Aorta (tissue), 5 donors: ENCODE measurements around the gene HMSD. TPM values are rescaled to one million over a fixed set of nuclear protein-coding genes. Genes with fewer than 3 reads are reported as not detected.
"Not testable (repeated sequence)": the region's sequence is repeated elsewhere in the genome, so short reads cannot be mapped to it uniquely, and the experiment has no call there.

Experiments used
- ATAC-seq: fragments of 200-7000 bp; cut with Tn5 transposase; one replicate; pipeline ENCODE4 v1.9.1; 2022; ENCODE audit warnings: moderate library complexity; ENCODE audit not compliant: low FRiP score
- DNase-seq, 2 donors: peaks; one replicate each; pipeline ENCODE4 v3.0.0-alpha.2; 2020
- H3K27ac ChIP-seq, 2 donors: one replicate each; pipeline ENCODE4 v1.5.1; 2013; ENCODE audit warnings: low read length in 2 of 2, mild to moderate bottlenecking in 2 of 2, moderate library complexity in 2 of 2, control low read depth in 1 of 2, inconsistent platforms in 1 of 2, low read depth in 1 of 2
- H3K27me3 ChIP-seq, 2 donors: one replicate each; pipeline ENCODE4 v1.6.1; 2013; ENCODE audit warnings: control low read depth in 1 of 2, low read length in 1 of 2, mild to moderate bottlenecking in 1 of 2, moderate library complexity in 1 of 2; ENCODE audit not compliant: insufficient read depth in 2 of 2, control insufficient read depth in 1 of 2
- H3K36me3 ChIP-seq, 2 donors: one replicate each; pipeline ENCODE4 v1.6.1; 2013; ENCODE audit warnings: control low read depth in 1 of 2, low read length in 1 of 2, mild to moderate bottlenecking in 1 of 2; ENCODE audit not compliant: insufficient read depth in 2 of 2, control insufficient read depth in 1 of 2
- H3K4me1 ChIP-seq, 2 donors: one replicate each; pipeline ENCODE4 v1.6.1; 2013; ENCODE audit warnings: low read length in 2 of 2, control low read depth in 1 of 2, mild to moderate bottlenecking in 1 of 2, moderate library complexity in 1 of 2; ENCODE audit not compliant: insufficient read depth in 2 of 2, control insufficient read depth in 1 of 2
- H3K4me3 ChIP-seq, 2 donors: one replicate each; pipeline ENCODE4 v1.5.1; 2013; ENCODE audit warnings: low read length in 2 of 2, control low read depth in 1 of 2, mild to moderate bottlenecking in 1 of 2
- H3K9me3 ChIP-seq: one replicate; pipeline ENCODE4 v1.6.1; 2013; ENCODE audit warnings: mild to moderate bottlenecking, low read length; ENCODE audit not compliant: control insufficient read depth
- WGBS, 2 donors: extraction: QIAGEN DNeasy Blood & Tissue Kit; methylation state at CpG; one replicate each; pipeline ENCODE4 v1.1.7; 2013; 5-methylcytosine and 5-hydroxymethylcytosine counted together
- intact Hi-C, 2 donors: fragments of 100-400 bp; cut with DNase I; formaldehyde crosslinking; loops; one replicate each; pipeline versions ENCODE4 v1.14.2 to v1.15.0; 2022
- polyA plus RNA-seq, 2 donors: library from polyadenylated mRNA; stranded (reverse); fragments of 200-250 nt; gene quantifications; one replicate each; pipeline ENCODE4 v1.2.3, GENCODE V29; 2013
- total RNA-seq, 2 donors: library from RNA; stranded (reverse); fragmentation: NEBNext Ultra II Directional; extraction: Animal tissue kit (Norgen Biotek cat#: 25700); gene quantifications; one replicate each; pipeline ENCODE4 v1.2.1, GENCODE V29; 2021
- donor health status: healthy with polysubstance abuse.
- donor health status: Bipolar disorder and iron deficiency.
- donor health status: DM: no; HTN: no; CAD: no.
- donor health status: DM: no; HTN: no; CAD: no.
- donor health status: DM: yes; HTN: yes; CAD: no.

The HMSD gene
- total and polyA plus RNA-seq, 4 donors, result 0.16 to 0.60 (median 0.25) TPM; not detected in 1

DNA sequence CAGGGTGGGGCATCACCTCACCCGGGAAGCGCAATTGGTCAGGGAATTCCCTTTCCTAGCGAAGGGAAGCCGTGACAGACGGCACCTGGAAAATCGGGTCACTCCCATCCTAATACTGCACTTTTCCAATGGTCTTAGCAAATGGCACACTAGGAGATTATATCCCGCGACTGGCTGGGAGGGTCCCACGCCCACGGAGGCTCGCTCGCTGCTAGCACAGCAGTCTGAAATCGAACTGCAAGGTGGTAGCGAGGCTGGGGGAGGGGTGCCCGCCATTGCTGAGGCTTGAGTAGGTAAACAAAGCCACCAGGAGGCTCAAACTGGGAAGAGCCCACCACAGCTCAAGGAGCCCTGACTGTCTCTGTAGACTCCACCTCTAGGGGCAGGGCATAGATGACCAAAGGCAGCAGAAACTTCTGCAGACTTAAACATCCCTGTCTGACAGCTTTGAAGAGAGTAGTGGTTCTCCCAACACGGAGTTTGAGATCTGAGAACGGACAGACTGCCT, 8.5 kb upstream of the HMSD start:
- not testable (repeated sequence) for H3K27me3 ChIP-seq
- 82 to 84% methylated on average over 17 of the region's 17 CpGs for WGBS, 2 donors

DNA sequence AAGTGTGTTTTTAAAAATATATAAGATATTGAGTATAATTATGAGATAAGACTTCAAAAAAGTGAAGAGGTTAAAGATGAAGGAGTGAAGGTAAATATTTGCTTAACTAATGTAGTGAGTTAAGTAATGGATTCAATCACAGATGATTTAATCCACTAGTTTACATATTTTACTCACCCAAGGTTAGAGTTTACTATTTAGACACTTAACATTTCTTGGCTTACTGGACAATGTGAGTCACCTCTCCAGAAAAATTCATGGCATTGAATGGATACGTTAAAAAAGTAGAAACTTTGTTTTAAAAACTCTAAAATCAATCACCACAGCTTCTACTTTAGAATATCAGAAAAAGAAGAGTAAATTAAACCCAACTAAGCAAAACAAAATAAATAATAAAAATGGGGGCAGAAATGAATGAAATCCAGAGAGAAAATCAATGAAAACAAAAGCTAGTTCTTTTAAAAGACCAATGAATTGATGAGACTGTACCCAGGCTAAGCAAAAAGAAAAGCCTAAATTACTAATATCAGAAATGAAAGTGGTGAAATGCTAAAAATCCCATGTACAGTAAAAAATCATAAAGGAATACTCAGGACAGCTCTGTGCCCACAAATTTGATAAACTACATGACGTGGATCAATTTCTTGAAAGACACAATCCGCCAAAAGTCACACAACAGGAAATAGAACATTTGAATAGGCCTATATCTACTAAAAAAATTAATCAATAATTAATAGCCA, 1.9 kb upstream of the HMSD start:
- Histone ChIP-seq H3K36me3 (no peaks in the 10 kb centered on the region), H3K4me1 (no peaks in the 10 kb centered on the region), H3K4me3 (no peak overlapping the region), H3K27ac (no peak overlapping the region), H3K27me3 (no peaks in the 10 kb centered on the region), H3K9me3 (no peaks in the 10 kb centered on the region)
- ATAC-seq (no peak), DNase-seq (no peak)
- intact Hi-C loops, result no loop called here
- WGBS, 2 donors, result 83 to 94% methylated on average over 3 of the region's 3 CpGs

More for the DNA sequence above, 8.5 kb upstream of the HMSD start:
- H3K9me3 ChIP-seq, DNase-seq, H3K36me3 ChIP-seq, H3K4me3 ChIP-seq, H3K4me1 ChIP-seq, ATAC-seq, intact Hi-C loops, H3K27ac ChIP-seq: not testable (repeated sequence)

DNA sequence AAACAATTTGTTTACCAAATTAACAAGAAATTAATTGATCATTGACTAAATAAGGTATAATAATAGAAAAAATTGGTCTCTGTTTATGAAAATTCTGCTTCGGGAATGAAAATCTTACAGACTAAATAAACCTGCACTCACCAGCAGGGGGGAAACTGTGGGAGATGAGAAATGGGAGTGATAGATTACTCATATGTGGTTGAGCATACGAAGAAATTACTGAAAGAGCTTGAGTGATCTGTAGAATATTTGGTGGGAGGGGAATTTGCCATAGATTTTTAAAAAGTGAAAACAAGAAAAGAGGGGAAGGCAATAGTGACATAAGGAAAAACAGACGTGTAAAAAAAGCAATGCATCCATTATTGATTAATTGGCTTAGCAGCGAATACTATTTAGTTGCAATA, 2.2 kb downstream of the HMSD start:
- H3K27ac ChIP-seq, result no peak overlapping the region
- WGBS, 2 donors, result 81 to 88% methylated on average over 4 of the region's 4 CpGs

GRCh38 chr18:63953811-63954210, 4.7 kb downstream of the HMSD start:
- no peak overlapping the region for H3K27ac ChIP-seq
- WGBS, 2 donors, result 42 to 48% methylated on average over 5 of the region's 5 CpGs
- ATAC-seq, result no peak
- intact Hi-C loops, result no loop called here
- H3K9me3 ChIP-seq, result no peaks in the 10 kb centered on the region
- no peaks in the 10 kb centered on the region for H3K36me3 ChIP-seq
- DNase-seq, result peak in 1 of 2 donors; percentile 29
- H3K27me3 ChIP-seq, result no peaks in the 10 kb centered on the region
- H3K4me3 ChIP-seq, result no peak overlapping the region
- H3K4me1 ChIP-seq, result no peaks in the 10 kb centered on the region

More for the DNA sequence above, 2.2 kb downstream of the HMSD start:
- no peak for ATAC-seq
- DNase-seq, result no peak
- Histone ChIP-seq H3K4me1 (no peaks in the 10 kb centered on the region), H3K4me3 (no peak overlapping the region), H3K9me3 (no peaks in the 10 kb centered on the region), H3K36me3 (no peaks in the 10 kb centered on the region), H3K27me3 (no peaks in the 10 kb centered on the region)
- intact Hi-C loops, result no loop called here

DNA sequence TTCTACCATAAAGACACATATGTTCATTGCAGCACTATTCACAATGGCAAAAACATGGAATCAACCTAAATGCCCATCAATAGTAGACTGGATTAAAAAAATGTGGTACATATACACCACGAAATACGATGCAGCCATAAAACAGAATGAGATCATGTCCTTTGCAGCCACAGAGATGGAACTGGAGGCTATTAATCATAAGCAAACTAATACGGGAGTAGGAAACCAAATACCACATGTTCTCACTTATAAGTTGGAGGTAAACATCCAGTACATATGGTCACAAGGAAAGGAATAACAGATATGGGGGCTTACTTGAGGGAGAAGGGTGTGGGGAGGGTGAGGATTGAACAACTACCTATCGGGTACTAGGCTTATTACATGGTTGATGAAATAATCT, 7.7 kb downstream of the HMSD start:
- no peak for ATAC-seq
- no peaks in the 10 kb centered on the region for H3K27me3 ChIP-seq
- 67 to 72% methylated on average over 4 of the region's 4 CpGs for WGBS, 2 donors
- no peaks in the 10 kb centered on the region for H3K36me3 ChIP-seq
- no peaks in the 10 kb centered on the region for H3K4me1 ChIP-seq
- H3K27ac ChIP-seq, result no peak overlapping the region
- H3K9me3 ChIP-seq, result no peaks in the 10 kb centered on the region
- no peak overlapping the region for H3K4me3 ChIP-seq
- intact Hi-C loops, result no loop called here
- DNase-seq, result no peak

DNA sequence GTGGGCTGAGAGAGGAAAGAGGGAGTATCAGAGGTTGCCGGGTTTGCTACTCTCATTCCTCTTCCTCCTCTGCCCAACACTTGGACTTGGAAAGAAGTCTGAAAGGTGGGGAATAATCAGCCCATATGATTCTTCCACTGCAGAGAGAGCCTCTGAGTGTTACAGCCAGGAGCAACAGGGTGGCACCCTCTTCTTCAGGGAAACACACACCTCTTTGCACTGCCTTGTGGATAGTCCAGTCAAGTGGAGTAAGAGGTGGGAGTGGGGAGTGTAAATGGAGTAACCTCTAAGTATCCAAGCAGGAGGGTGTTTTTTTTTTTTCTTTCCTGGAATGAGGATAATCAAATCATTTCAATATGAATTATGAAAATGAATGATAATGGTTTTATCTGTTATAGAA, 11.8 kb downstream of the HMSD start:
- Histone ChIP-seq H3K4me3 (no peak overlapping the region), H3K4me1 (no peaks in the 10 kb centered on the region), H3K9me3 (no peaks in the 10 kb centered on the region), H3K36me3 (no peaks in the 10 kb centered on the region), H3K27ac (no peak overlapping the region), H3K27me3 (no peaks in the 10 kb centered on the region)
- DNase-seq (no peak), ATAC-seq (no peak)
- 79 to 82% methylated on average over 1 of the region's 1 CpG for WGBS, 2 donors
- intact Hi-C loops, result loop anchor here in 1 of 2 donors (5.0 kb wide), 1 partner anchor 36 kb away; no protein-coding TSS in a partner anchor

- ATAC-seq, result no peak
- no peaks in the 10 kb centered on the region for H3K36me3 ChIP-seq
- H3K4me1 ChIP-seq, result no peaks in the 10 kb centered on the region
- DNase-seq, result no peak
- 70 to 71% methylated on average over 5 of the region's 5 CpGs for WGBS, 2 donors
- no peak overlapping the region for H3K4me3 ChIP-seq
- H3K27me3 ChIP-seq, result no peaks in the 10 kb centered on the region
- H3K27ac ChIP-seq, result no peak overlapping the region
- intact Hi-C loops, result loop anchor here in 1 of 2 donors (5.0 kb wide), 1 partner anchor 36 kb away; no protein-coding TSS in a partner anchor
- H3K9me3 ChIP-seq, result no peaks in the 10 kb centered on the region
These were observed 12.4 kb downstream of the HMSD start for GRCh38 chr18:63961435-63961980.

GRCh38 chr18:63962137-63962536, 13.0 kb downstream of the HMSD start:
- H3K27me3 ChIP-seq, result no peaks in the 10 kb centered on the region
- no peak overlapping the region for H3K27ac ChIP-seq
- DNase-seq (no peak), ATAC-seq (no peak)
- H3K36me3 ChIP-seq, result no peaks in the 10 kb centered on the region
- intact Hi-C loops, result loop anchor here in 1 of 2 donors (5.0 kb wide), 1 partner anchor 35 kb away; no protein-coding TSS in a partner anchor
- no peak overlapping the region for H3K4me3 ChIP-seq
- WGBS, 2 donors, result 53 to 69% methylated on average over 1 of the region's 1 CpG
- no peaks in the 10 kb centered on the region for H3K9me3 ChIP-seq
- H3K4me1 ChIP-seq, result no peaks in the 10 kb centered on the region
